ENCODE results near the gene PIGZ.

PIGZ gene

GRCh38 chr3:197001972-197002700, 33.5 kb upstream of the PIGZ start:
- no peak for DNase-seq (ENCODE audit: low read depth in 3 of 3)

DNA sequence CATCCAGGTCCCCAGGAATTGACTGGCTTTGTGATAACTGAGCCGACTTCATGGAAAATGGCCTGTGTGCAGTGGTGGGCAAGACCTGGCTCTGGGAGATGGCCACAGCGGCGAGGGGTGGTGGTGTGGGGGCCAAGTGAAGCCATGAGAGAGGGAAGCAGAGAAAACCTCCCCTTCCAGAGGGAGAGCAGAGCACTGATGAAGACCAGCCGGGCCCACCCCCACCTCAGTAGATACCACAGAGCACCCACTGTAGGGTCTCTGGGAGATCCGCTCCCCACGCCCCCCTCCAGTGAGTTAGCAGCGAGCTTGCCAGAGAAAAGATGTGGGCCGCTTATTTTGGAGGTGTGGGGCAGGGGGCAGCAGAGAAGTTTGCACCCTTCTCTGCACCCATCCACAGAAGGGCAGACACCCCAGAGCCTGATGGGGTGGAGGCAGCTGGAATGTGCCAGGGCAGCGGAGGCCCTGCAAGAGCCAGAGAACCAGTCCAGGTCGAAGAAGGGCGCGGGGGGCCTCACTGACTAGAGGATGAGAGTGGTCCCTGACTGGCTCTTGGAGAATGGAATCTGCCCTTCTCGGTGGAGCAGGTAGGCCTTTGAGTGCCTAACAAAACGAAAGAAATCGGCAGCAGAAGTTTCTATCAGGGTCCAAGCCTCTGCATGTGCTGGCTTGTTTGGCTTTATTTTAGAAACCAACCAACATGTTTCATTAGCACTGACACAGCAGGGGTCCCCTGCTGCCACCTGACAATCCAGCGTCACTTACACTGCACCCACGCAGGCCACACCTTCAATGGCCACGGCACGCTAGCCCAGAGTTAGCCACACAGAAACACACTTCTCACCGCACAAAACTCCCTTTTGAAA, 32.7 kb upstream of the PIGZ start:
- DNase-seq (ENCODE audit: low read depth in 3 of 3), result no peak

DNA sequence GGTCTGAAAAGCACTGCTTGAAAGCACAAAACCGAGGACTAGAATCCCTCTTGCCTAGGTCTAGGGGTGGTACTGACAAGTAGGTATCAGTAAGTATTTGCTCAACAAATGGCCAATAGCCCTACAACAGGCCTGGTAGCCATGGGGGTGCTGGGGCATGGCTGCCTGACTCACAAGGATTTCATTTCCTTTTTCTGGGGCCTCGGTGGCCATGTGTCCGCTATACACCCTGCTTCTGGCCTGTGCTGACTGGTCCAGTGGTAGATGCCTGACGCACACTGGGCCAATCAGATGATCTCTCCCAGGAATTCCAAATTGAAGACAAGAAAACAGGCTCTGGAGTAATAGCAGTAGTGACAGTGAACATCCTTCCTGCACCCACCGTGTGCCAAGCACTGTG, 31.6 kb upstream of the PIGZ start:
- no peak for DNase-seq (ENCODE audit: low read depth in 3 of 3)

DNA sequence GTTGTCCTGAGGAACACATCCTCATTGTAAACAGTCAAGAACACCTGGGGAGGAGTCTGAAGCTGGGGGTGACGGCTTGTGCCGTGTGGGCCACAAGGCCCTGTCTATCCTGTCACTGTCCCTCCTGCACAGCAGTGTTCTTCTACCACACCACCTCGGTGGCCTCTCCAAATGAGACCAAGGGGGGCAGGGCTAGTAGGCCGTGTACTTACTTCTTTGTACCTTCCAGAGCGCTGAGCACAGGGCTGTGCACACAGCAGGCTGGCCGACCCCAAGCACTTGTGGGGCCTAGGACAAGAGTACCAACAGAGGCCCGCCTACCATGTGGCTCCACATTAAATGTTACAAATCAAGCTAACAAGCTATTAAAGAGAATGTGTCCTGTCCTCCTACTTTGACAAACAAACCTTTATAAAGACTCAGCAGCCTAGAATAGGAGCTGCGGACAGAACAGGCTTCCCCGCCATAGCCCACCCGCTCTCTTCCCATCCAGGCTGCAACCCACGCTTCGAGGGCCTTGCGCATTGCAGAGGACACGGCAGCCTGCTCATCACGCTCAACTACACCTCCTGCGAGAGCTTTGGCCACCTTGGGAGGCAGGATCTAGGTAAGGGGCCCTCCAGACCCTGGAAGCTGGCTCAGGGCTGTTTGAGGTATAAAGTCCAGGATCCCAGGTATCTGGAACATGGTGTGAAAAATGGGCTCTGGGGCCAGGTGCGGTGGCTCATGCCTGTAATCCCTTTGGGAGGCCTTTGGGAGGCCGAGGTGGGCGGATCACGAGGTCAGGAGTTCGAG, 30.5 kb upstream of the PIGZ start:
- no peak for DNase-seq (ENCODE audit: low read depth in 3 of 3)

DNA sequence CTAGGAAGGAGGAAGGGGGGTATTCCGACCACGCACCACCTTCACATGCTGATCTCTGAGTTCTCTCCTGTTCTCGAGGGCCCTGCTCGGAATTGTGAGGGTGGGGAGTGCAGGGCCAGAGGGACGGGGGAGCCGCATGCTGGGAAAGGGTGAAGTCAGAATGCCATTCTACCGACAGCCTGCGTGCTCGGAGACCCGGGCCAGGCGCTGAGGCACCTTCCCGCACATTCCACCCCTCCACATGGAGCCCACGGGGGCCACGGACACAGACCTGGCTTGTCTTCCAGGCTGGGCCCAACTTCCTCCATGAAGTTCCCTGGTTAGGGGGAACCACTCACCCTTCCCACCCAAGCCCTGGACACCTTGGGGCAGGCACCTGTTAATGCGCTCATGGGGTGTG, 28.7 kb upstream of the PIGZ start:
- no peak for DNase-seq (ENCODE audit: low read depth in 3 of 3)

DNA sequence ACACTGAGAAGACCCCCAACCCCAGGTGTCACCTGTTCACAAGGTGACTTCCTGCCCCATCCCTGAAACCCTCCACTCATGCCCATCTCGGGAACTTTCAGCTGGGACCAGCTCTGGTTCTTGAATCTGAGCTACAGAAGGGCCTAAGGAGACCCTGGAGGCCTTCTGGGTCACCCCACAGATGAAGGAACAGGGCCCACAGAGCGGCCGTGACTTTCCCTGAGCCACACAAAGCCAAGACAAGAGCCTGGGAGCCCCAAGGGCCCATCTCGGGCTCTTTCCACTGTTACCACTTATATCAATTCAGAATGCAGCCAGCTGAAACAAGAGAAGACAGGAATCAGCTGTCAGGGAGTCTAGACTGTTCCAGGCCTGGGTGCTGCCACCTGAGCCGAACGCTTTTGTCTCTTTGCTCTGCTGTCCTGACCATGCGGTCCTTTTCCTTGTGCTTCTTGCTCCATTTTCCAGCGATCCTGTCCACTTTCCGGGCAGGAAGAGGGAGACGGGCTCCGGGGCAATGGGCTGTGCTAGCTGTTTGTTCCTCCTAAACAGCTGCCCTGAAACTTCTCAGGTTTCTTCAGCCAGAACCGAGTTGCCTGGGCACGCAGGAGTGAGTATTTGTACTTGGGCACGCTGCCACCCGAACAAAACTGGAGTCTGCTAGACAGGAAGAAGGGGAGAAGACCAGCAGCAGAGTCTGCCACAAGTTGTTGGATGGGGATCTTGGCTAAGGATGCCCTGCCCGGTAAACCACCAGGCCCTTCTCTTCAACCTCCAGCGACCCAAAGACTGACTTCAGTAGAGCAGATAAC, 28.0 kb upstream of the PIGZ start:
- no peak for DNase-seq (ENCODE audit: low read depth in 3 of 3)

- DNase-seq (ENCODE audit: low read depth in 3 of 3), result no peak
Observed at GRCh38 chr3:196995646-196996355, 27.2 kb upstream of the PIGZ start.

DNA sequence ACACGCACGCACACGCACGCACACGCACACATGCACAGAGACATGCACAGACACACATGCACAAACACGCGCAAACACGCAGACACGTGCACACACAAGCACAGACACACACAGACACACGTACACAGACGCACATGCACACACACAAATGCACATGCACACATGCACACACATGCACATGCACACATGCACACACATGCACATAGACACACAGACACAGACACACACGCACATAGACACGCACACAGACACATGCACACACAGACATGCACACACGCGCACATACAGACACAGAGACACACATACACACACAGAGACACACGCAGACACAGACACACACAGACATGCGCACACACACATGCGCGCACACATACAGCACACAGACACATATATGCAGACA, 26.4 kb upstream of the PIGZ start:
- no peak for DNase-seq (ENCODE audit: low read depth in 3 of 3)

DNA sequence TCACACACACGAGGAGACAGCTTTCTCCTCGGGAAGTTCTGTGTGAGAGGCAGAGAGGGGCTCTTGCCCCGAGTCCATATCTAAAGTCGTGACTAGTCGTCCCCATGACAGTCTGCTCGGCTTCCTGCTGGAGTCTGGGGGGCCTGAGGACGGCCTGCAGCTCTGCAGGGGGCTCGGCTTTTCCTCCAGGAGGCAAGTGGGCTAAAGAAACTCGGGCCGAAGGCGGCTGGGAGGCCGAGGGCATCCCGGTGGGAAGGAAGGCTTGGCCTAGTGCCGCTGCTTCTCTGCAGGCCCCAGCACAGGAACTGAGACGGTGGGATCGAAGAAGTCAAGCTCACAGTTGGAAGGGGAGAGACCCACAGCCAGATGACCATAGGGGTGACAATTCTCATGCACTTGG, 25.4 kb upstream of the PIGZ start:
- no peak for DNase-seq (ENCODE audit: low read depth in 3 of 3)

GRCh38 chr3:196992461-196993065, 23.9 kb upstream of the PIGZ start:
- no peak for DNase-seq (ENCODE audit: low read depth in 3 of 3)

DNA sequence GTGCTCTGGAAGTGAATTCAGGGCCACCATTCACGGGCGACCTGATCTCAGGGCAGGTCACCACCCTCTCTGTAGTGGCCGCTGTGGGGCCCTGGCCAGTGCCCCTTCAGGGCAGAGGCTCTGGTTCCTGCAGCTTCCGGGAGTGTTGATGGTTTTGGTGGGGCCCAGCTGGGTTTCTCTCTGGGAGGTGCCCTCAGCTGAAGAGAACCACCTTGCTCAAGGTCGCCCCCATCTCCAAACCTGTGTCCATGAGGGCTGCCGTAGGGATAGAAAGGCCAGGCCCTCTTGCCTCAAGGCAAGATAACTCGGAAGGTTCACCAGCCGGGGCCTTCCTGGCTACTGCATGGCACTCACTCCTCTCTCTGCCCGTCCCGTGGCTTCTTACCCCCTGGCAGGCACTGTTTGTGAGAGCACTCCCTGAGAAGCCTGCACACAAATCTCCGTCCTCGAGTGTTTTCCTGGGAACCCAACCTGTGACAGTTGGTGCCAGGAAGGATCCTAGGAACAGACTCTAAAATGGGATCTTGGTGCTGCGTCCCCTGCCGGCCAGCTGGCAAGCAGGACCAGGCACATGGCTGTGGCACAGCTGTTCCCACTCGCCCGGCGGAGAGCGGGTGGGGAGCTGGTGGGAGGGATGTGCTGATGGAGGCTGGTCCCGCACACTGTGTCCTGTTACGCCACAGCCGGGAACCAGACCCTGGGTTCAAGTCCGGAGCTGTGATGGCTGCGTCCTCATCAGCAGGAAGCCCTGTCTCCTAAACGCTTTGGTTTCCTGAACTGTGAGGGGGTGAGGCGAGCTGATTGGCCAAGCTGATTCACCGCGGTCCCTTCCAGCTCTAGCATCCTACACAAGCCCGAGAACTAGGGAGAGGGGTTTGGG, 23.2 kb upstream of the PIGZ start:
- DNase-seq (ENCODE audit: low read depth in 3 of 3), result no peak

DNA sequence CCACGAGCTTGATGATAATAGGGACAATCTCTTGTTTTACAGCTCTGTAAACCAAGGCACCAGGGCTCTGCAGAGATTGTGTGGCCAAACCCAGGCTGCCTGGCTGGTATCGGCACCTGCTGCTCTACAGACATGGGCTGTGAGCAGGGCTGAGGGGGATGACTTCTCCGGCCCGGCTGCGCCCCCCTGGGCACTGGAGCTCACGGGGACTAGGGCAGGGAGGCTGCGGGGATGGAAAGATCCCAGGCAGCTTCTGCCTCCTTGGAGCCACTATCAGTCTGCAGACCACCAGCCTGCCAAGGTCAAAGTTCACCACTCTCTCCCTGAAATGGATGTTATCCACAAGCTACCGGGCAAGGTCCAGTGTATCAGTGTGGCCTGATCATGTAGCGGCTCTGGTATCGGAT, 22.0 kb upstream of the PIGZ start:
- DNase-seq (ENCODE audit: low read depth in 3 of 3), result no peak

GRCh38 chr3:196989721-196990262, 21.2 kb upstream of the PIGZ start:
- no peak for DNase-seq (ENCODE audit: low read depth in 3 of 3)

GRCh38 chr3:196988241-196989029, 19.8 kb upstream of the PIGZ start:
- DNase-seq (ENCODE audit: low read depth in 3 of 3), result no peak

GRCh38 chr3:196987022-196987421, 18.4 kb upstream of the PIGZ start:
- DNase-seq (ENCODE audit: low read depth in 3 of 3), result no peak

GRCh38 chr3:196985954-196986885, 17.6 kb upstream of the PIGZ start:
- DNase-seq (ENCODE audit: low read depth in 3 of 3), result no peak

DNA sequence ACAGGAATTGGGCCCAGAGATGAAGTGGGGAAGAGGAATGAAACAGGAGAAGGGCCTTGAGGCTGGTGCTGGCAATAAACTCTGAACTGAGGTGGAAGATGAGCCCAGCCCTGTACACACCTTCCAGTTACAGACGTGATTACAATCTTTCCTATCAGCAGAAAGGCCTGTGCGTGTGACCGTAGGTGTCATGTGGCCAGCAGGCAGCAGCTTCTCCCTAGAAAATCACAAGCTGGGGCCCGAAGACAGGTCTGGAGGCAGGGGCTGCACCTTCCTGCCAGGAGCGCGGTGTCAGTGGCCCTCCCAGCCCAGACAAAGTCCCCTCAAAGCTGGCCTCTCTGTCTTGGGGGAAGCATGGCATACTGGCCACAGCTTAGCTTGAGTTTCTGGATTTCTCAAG, 16.7 kb upstream of the PIGZ start:
- DNase-seq (ENCODE audit: low read depth in 3 of 3), result no peak

Measured in stimulated activated CD4-positive, alpha-beta T cell treated with anti-CD3 and anti-CD28 coated beads, TNF-alpha, amount 100 ng/mL, for 4 hours (primary cell).